Fibroblast of mammary gland (primary cell): Measurements from ENCODE around the gene ADAM23.

Experiments
- DNase-seq: peaks from one replicate; pipeline ENCODE4 v3.0.0-alpha.2; 2010; ENCODE audit warnings: low read depth
- H3K4me3 ChIP-seq: 2 replicates; pipeline ENCODE4 v1.5.1; 2011; ENCODE audit warnings: low read depth, mild to moderate bottlenecking, low read length, moderate library complexity; ENCODE audit not compliant: control insufficient read depth
- CTCF ChIP-seq: conservative IDR thresholded peaks from 2 replicates; pipeline ENCODE4 v1.5.1; 2011; ENCODE audit warnings: low read depth, low read length, inconsistent platforms; ENCODE audit not compliant: control insufficient read depth, insufficient read depth

The ADAM23 gene

GRCh38 chr2:206520450-206520849, 77.1 kb downstream of the ADAM23 start:
- no peak for TF ChIP-seq CTCF
- DNase-seq: no peak
- H3K4me3 ChIP-seq: no peak overlapping the region

GRCh38 chr2:206521115-206521514, 77.8 kb downstream of the ADAM23 start:
- no peak for DNase-seq
- H3K4me3 ChIP-seq: no peak overlapping the region
- no peak for TF ChIP-seq CTCF

GRCh38 chr2:206521612-206522011, 78.3 kb downstream of the ADAM23 start:
- no peak for TF ChIP-seq CTCF
- no peak overlapping the region for H3K4me3 ChIP-seq
- no peak for DNase-seq

- DNase-seq: no peak
- no peak overlapping the region for H3K4me3 ChIP-seq
- no peak for TF ChIP-seq CTCF
Observed at GRCh38 chr2:206526416-206526815, 83.1 kb downstream of the ADAM23 start.

GRCh38 chr2:206527153-206527552, 83.8 kb downstream of the ADAM23 start:
- no peak overlapping the region for H3K4me3 ChIP-seq
- no peak for TF ChIP-seq CTCF
- no peak for DNase-seq

GRCh38 chr2:206530727-206531126, 87.4 kb downstream of the ADAM23 start:
- no peak for TF ChIP-seq CTCF
- no peak for DNase-seq
- no peak overlapping the region for H3K4me3 ChIP-seq

- DNase-seq: peak; percentile 43
- TF ChIP-seq CTCF: no peak
- no peak overlapping the region for H3K4me3 ChIP-seq
Observed at GRCh38 chr2:206531996-206532543, 88.7 kb downstream of the ADAM23 start.
